ENCODE data around the gene TTC38.

TTC38 gene

GRCh38 chr22:46335201-46336118 is 67.7 kb downstream of the TTC38 start, which contains the start of gene TRMU:
Gene TRMU (plus strand): TSS chr22:46335714. CDS start chr22:46335765, 51 bp downstream.
- peak; percentile 78 to 82 for DNase-seq

- peak; percentile 15 to 31 for DNase-seq
These were observed 68.6 kb downstream of the TTC38 start for GRCh38 chr22:46336119-46337078.

- no peak for DNase-seq
These were observed 70.1 kb downstream of the TTC38 start for GRCh38 chr22:46337870-46338269.

- DNase-seq = no peak
These were observed 70.8 kb downstream of the TTC38 start for GRCh38 chr22:46338636-46339035.

GRCh38 chr22:46339956-46340355 is 72.1 kb downstream of the TTC38 start:
- no peak for DNase-seq

- no peak for DNase-seq
These were observed 72.9 kb downstream of the TTC38 start for GRCh38 chr22:46340676-46341075.

Measured in activated CD4-positive, alpha-beta T cell treated with anti-CD3 and anti-CD28 coated beads, Interleukin-2, amount 50 U/mL, for 48 hours (primary cell).